Urothelium cell line (cell line): ENCODE measurements around the gene ZNF330.
"Not testable (repeated sequence)": the region's sequence is repeated elsewhere in the genome, so short reads cannot be mapped to it uniquely, and the experiment has no call there.

ENCODE experiments used
- DNase-seq: peaks from one replicate; pipeline ENCODE4 v3.0.0; 2011; ENCODE audit warnings: low spot score, mixed read lengths
- FAIRE-seq: peaks from 2 replicates; lab custom pipeline; 2011; peaks lifted over from hg19 to GRCh38; lab: Jason Lieb, UNC

The ZNF330 gene

DNA sequence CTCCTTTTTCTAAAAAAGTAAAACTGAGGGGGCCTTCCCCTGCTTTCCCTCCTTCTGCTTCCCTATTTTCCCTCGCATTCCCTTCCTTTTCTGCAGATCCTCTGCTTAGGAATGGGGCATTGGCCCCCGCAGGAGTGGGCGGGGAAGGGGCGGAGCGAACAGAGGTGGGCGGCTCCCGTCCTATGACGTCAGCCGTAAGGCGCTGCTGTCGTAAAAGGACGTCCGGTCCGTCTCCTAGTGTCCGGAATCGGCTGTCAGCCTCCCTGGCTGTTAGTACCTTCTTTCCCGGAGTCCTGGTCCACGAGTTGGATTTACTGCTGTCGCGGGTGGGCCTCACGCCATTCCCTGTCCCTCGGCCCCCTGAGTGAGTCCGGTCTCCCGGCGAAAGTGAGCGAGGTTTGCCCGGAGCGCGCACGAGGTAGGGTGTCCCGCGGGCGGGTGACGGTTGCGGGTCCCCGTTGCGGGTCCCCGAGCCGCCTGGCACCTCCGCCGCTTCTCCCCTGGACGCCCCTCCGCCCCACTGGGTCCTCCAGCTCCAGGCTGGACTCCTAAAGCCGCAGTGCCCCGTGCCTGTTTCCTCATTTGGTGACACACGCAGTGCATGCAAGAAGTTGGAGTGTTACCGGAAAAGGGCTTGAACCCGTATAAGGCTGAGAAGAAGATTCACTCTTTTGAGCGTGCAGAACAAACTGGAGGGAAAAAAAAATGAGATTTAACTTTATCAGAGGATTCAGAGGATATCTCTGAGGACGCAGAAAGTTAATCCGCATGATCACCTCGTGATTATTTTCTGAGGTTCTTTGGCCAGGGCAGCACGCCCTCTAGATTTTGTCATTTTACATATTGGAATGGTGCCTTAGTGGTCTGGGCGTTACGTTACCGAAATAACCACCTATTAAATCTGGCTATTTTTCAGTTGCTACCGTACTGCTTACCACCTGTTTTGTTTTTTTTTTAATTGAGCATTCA, at the start of gene ZNF330:
TSS of gene ZNF330 (plus strand) at position 205 of the 969 bp plus-strand sequence. CDS start 1,477 bp downstream, outside the sequence.
- FAIRE-seq = no peak
- DNase-seq = peak; percentile 88

DNA sequence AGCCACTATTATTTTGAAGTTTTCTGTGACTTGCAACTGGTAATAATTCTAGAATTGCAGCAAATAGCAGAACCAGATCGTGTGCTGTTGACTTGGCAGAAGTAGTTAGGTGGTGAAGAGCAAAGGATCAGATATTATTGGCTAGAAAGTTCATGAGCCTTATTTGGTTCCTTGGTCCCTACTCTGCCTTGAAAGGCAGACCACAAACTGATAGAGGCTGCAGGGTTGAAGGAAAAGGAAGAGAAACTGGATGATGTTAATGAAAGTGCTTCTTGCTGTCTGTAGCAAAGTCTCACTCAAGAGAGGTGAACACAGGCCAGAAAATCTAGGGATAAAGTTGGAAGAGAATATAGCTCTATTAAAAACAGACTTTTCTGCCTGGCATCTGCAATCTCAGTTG, 46.2 kb upstream of the ZNF330 start:
- DNase-seq (no peak), FAIRE-seq (no peak)

DNA sequence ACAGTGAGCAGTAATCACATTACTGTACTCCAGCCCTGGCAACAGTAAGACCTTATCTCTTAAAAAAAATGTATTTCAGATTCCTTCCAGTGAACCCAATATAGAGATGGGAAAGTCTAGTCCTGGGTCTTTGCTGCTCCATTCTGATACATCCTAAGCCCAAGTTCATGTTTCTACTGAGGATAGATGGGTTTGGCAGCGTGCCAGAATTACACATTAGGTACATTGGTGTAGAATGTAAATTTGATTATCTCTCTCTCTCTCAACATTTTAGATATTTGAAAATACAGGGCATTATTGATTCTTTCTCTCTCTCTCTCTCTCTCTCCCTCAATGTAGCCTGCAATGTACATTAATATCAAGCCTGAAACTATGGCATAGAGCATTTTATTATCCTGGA, 43.5 kb upstream of the ZNF330 start:
- no peak for DNase-seq
- FAIRE-seq = no peak

DNA sequence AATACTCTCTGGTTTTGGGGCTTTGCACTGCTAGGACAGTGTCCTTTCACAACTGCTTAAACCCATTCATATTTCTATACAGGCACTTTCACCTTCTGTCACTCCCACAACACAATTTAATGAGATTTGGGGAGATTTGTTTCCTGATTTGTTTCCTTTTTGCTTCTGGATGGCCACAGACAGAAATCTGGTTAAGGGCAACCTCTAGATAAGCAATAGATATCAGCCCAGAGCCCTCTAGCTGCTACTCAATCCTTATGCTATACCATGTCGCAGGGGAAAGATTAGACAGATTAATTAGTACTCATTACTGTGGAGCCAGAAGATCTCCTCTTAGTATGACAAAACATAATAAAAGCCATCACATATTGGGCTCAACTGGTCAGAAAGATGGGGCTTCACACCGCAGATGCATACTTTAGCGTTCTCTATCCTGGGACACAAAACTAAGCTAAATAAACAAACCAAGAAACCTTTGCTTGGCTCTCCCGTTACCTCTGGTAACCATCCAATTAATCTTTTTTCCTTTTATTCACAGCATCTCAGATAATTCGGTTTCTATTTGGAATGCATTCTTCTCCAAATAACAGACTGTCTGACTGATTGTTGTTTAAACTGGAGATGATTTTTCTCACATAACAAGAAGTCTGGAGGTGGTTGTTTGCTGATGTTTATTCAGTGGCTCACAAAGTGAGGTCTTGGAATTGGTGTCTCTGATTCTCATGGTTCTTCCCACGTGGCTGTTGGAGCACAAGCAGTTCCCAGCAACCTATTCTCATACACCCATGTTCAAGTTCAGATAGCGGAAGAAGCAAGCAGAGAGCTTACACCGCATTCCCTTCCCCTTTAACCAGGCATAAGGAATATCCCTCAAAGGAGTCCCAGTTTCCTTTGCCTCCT, 41.0 kb upstream of the ZNF330 start:
- no peak for FAIRE-seq
- DNase-seq = no peak

DNA sequence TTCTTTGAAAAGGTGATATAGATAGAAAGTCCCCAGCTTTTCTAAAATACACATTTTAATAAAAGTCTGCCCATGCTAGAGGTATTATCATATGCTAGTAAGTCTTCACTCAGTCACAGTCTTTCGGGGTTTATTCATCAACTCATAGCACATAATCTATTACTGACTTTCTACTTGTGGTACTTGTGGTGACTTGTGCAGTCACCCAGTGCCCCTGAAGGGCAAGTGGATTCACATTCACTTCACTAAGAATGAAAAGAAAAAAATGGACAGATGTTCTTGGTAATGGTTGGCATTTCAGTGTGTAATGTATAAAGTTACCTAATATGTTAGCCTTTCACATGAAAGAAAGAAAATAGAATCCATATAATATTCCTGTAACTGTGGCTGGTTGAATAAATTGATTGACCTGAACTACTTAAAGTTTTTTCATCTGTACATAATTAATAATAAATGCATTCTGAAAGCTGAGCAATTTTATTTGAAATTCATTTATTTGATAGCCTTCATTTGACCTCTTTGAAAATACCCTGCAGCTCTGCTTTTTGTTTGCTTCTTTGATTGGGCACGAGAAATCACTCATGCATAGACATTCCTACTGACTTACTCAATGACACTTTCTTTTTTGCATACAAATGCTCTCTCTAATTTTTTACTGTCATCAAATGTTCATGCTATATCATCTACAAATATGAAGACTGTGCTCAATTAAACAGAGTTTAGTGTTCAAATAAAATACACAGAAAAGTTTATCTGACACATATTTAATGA, 39.5 kb upstream of the ZNF330 start:
- FAIRE-seq (no peak), DNase-seq (no peak)

DNA sequence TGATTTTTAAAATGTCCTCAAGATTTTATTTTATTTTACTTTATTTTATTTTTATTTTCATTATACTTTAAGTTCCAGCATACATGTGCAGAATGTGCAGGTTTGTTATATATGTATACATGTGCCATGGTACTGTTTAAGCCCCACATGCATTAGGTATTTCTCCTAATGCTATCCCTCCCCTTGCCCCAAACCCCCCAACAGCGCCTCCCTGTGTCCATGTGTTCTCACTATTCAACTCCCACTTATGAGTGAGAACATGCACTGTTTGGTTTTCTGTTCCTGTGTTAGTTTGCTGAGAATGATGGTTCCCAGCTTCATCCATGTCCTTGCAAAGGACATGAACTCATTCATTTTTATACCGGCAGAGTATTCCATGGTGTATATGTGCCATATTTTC, 37.2 kb upstream of the ZNF330 start:
- not testable (repeated sequence) for FAIRE-seq, DNase-seq

DNA sequence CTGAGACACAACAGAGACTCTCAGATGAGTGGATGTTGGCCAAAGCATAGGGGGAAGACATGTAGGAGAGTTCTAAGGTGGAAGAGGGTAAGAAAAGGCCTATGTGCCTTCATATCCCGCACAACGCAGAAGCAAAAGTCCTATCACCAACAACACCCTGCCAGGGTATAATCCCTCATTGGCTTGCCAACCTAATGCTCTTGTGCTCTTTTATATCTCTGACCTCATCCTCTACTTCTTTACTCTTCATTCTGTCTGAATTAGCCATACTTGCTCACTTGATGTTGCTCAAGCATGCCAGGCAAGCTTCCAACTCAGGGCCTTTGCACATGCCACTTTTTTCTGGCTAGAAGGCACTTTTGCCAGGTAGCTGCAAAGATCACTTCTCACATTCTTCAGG, 28.1 kb upstream of the ZNF330 start:
- DNase-seq (no peak), FAIRE-seq (no peak)

DNA sequence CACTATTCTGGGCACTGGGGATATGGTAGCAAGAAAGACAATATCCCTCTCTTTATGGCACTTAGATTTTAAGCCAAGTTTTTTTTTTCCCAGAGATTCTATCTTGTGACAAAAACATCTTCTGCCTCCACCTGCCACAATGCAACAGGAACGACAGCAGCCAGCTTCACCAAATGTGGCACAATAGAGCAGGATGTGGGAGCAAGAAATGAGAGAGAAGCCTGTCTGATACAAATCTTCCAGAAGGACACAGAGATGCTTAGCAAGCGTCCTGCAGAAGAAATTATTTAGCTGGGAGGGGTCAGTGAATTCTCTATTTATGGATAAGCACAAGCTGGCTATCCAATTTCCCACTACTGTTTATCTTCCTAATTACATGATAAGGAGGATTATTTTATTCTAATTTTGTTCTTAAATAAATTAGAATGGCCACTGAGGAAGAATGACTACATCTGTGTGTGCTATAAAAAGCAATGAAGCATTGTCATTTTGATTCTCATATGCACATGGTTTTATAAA, 27.1 kb upstream of the ZNF330 start:
- FAIRE-seq (no peak), DNase-seq (no peak)

DNA sequence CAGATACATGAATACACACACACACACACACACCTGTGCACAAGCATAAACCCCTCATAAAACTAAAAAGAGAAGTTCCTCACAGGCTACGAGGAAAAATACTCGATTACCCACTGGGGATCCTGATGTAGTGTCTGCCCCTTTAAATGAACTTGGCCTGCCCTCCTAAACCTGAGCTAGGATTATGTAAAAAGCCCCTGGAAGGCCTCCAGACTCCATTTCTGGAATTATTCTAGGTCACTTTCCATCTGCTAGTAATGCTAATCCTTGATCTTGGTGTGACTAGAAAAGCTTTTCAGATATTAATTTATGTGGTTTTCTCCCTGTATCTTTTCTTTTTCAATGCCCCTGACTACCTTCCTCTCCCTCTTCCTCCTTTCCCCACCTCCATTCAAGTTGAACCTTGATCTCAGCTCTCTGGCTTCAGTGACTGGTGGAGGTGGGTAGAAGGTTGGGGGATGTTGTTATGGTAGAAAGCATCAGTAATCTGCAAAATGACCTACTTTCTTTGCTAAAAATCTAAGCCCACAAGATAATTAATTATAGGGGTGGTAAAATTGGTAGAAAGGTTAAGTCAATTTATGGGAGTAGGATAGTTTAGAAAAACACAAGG, 25.5 kb upstream of the ZNF330 start:
- DNase-seq = no peak
- FAIRE-seq = no peak

DNA sequence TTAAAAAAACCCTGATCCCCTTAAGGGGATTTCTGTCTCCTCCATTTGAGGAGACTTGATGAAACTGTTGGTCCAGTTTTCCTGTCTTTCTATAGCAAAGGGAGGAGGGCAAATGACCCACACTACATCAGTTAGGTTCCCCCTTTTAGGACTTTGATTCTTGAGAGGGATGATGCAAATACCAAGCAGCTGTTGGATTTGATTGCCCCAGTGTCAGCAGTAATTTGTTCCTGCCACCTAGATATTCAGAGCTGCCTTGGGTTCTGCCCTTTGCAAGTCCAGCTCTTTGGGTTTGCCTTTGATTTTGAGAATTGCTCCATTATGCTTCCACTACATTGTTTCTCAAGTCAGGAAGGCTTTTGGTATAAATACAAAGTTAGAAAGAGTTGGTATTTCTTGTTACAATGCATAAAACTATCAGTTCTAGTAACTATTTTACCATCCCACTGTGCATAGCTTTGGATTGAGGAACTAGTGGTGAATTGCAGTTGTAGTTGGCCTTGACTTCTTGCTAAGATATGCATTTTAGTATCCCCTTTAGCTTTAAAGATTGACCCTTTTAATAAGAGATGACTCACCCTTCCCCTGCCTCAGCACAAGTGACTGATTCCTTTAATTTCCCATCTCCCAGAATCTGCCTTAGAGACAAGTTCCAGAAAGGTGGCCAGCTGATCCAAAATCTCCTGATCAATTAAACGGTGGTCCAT, 24.3 kb upstream of the ZNF330 start:
- DNase-seq (no peak), FAIRE-seq (no peak)

DNA sequence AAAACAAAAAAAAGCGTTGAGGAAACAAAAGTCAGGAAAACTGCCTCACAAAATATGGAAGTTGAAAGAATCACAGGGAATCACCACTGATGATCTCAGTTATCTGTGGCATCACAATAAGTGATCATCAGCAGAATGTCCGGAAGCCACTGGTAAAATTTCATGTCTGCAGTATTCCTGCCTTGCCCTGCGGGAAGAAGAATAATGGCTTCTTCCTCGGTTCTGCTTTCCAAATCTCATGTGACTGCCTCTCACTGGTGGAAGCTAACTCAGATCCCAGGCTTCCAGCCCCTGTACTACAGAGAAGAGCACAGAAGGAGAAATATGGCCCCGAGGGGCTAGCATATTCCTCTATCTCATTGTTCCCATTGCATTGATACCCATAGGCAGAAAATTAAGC, 12.7 kb upstream of the ZNF330 start:
- FAIRE-seq (no peak), DNase-seq (no peak)

DNA sequence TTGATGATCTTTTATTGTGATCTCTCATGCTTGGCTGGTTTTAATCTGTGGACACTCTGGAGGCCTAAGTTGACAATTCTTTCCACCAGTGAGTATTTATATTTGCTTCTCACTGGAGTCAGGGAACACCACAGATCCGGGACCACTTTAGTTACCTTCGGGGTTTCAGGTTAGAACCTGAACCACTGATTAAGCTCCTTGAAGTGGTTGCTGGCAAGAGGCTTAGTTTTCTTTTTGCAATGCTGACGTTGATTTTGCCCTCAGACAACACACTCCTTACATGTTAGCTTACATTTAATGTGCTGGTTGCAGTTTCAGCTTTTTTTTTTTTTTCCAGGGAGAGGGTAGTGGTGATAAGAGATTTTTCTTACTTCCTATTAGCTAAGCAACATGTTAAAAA, 10.5 kb upstream of the ZNF330 start:
- DNase-seq (no peak), FAIRE-seq (no peak)

DNA sequence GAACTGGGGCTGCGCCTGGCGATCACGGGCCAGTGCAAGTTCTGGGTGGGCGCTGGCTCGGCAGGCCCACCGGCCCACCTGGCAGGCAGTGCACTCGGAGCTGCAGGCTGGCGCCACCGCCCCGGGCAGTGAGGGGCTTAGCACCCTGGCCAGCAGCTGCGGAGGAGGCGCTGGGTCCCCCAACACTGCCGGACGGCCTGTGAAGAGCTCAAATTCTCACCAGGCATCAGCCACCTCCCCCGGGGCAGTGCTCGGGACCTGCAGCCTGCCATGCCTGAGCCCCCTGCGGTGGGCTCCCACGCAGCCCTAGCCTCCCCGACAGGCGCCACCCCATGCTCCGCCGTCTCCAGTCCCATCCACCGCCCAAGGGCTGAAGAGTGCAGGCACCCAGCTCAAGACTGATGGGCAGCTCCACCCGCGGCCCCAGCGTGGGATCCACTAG, 7.1 kb upstream of the ZNF330 start:
- FAIRE-seq = no peak
- no peak for DNase-seq

DNA sequence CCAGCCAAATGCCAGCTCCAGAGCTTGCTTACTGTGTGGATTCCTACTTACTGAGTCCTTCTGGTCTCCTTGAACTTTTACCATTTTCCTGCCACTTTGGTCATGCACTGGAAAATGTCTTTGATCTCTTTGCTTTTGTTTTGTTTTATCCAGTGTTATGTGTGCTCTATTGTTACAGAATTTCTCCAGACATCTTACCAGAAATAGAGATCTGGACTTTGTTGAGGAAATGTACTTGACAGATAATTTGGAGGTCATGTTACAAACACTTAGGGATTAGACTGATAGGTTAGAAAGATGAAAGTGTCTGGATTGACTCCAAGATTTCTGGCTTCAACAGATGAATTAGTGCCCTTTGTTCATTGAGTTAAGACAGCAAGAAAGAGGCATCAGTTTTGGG, 5.7 kb upstream of the ZNF330 start:
- FAIRE-seq = no peak
- no peak for DNase-seq

DNA sequence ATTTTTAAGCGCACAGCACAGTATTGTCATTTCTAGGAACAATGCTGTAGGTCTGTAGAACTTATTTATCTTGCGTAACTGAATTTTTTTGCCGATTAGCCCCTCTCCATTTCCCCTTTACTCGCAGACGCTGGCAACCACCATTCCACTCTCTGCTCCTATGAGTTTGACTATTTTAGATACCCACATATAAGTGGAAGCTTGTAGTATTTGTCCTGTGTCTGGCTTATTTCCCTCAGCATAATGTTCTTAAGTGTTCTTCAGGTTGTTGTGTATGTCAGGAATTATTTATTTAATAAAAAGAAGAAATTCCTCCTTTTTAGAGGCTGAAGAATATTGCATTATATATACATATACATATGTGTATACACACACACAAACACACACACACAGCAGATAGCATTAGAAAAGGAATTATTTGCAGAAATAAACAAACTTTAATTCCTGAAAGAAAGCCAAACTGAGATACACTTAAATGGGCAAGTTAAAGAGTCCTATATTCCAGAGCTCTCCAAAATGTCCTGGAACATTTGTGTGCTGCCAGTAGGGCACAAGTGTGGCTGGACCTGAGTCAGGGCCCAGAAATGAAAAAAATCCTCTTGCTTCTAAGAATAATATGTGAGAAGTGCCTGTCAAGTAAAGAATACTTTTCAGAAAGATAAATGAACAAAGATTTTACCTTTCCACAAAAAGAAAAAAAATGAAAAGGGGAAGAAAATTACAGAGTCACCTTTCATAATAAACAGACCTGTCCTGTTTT, 4.5 kb upstream of the ZNF330 start:
- FAIRE-seq (no peak), DNase-seq (no peak)

DNA sequence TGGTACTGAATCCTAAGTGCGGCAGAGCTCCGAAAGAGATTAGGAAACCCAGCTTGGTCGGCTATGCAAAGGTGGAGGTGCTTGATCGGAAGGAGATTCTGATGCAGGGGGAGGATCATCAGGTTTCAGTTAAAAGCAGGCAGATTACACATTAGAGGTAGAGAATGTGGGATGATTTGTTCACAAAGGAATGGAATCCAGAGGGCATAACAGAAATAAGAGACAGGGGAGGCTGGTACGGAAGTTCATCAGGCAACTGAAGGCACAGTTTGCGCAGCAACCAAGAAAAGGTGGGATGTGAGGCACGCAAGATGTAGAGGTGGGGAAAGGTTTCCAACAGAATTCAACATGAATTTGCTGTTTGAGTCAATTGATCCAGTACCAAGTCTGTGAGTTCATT, 424 bp upstream of the ZNF330 start:
- no peak for FAIRE-seq

DNA sequence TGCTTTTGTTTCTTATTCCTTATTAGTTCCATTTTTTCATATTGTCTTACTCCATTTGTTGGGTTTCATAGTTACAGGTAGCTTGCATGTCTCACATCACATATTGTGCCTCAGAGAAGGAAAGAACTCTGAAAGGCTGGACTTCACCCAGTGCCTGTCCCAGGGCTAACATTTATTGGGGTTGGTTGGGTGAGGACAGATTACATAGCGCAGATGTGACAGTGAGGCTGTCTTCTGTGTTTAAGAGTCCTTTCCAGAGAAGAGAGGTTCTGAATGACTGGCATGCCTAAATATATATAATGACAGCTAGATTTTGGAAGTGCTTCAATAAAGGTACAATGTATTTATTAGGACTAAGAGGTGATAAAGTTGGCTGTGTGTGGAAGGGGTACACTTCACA, 2.7 kb downstream of the ZNF330 start:
- DNase-seq (no peak), FAIRE-seq (no peak)

More for the DNA sequence above, 424 bp upstream of the ZNF330 start:
- DNase-seq = no peak

DNA sequence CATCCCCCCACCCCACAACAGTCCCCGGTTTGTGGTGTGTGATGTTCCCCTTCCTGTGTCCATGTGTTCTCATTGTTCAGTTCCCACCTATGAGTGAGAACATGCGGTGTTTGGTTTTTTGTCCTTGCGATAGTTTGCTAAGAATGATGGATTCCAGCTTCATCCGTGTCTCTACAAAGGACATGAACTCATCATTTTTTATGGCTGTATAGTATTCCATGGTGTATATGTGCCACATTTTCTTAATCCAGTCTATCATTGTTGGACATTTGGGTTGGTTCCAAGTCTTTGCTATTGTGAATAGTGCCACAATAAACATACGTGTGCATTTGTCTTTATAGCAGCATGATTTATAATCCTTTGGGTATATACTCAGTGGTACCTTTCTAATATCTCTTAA, 6.6 kb downstream of the ZNF330 start:
- DNase-seq, FAIRE-seq: not testable (repeated sequence)
